SK-N-SH treated with all-trans-retinoic acid at 6 μM for 48 hours (cell line): ENCODE data around the gene MCTP2.

Source experiments
- ATAC-seq: fragments of 200-7000 bp; cut with Tn5 transposase; 3 replicates; pipeline ENCODE4 v1.9.1; 2020; ENCODE audit warnings: mild to moderate bottlenecking, moderate library complexity
- ARNTL ChIP-seq: fragments of 450-650 bp; formaldehyde crosslinking; IDR thresholded peaks from 2 replicates; pipeline ENCODE4 v1.5.0; 2020; ENCODE audit warnings: low read depth, mild to moderate bottlenecking, moderate library complexity, borderline replicate concordance
- BACH2 ChIP-seq: fragments of 250-450 bp; sonication (Bioruptor Pico); IDR thresholded peaks from 2 replicates; pipeline ENCODE4 v1.9.0; 2021; ENCODE audit warnings: mild to moderate bottlenecking, borderline replicate concordance
- CREB5 ChIP-seq: fragments of 250-450 bp; sonication (Bioruptor Pico); IDR thresholded peaks from 2 replicates; pipeline ENCODE4 v1.5.1; 2020; ENCODE audit warnings: low read depth, mild to moderate bottlenecking, moderate library complexity
- CSDC2 ChIP-seq: fragments of 250-450 bp; sonication (Bioruptor Pico); IDR thresholded peaks from 2 replicates; pipeline ENCODE4 v1.5.0; 2020; ENCODE audit warnings: mild to moderate bottlenecking, moderate library complexity
- CSRNP3 ChIP-seq: fragments of 250-450 bp; sonication (Bioruptor Pico); IDR thresholded peaks from 2 replicates; pipeline ENCODE4 v1.5.1; 2021; ENCODE audit warnings: mild to moderate bottlenecking, moderate library complexity
- ESRRG ChIP-seq: fragments of 250-450 bp; sonication (Bioruptor Pico); IDR thresholded peaks from 2 replicates; pipeline ENCODE4 v1.6.1; 2021; ENCODE audit warnings: mild to moderate bottlenecking
- GLIS3 ChIP-seq: fragments of 250-450 bp; sonication (Bioruptor Pico); IDR thresholded peaks from 2 replicates; pipeline ENCODE4 v1.5.0; 2020; ENCODE audit warnings: mild to moderate bottlenecking, moderate library complexity
- ISL1 ChIP-seq: fragments of 250-450 bp; sonication (Bioruptor Pico); IDR thresholded peaks from 2 replicates; pipeline ENCODE4 v2.1.2; 2022; ENCODE audit warnings: mild to moderate bottlenecking, moderate library complexity
- OSR1 ChIP-seq: fragments of 250-450 bp; sonication (Bioruptor Pico); IDR thresholded peaks from 2 replicates; pipeline ENCODE4 v1.8.0; 2022; ENCODE audit warnings: moderate library complexity, mild to moderate bottlenecking, inconsistent platforms
- POU6F1 ChIP-seq: fragments of 250-450 bp; sonication (Bioruptor Pico); IDR thresholded peaks from 2 replicates; pipeline ENCODE4 v1.8.0; 2021; ENCODE audit warnings: low read depth, mild to moderate bottlenecking, moderate library complexity, borderline replicate concordance
- PPARA ChIP-seq: fragments of 250-450 bp; sonication (Bioruptor Pico); IDR thresholded peaks from 2 replicates; pipeline ENCODE4 v1.5.0; 2020; ENCODE audit warnings: mild to moderate bottlenecking, borderline replicate concordance
- RARB ChIP-seq: fragments of 250-450 bp; sonication (Bioruptor Pico); IDR thresholded peaks from 2 replicates; pipeline ENCODE4 v1.8.0; 2021; ENCODE audit warnings: mild to moderate bottlenecking, moderate library complexity
- SNAI2 ChIP-seq: fragments of 250-450 bp; sonication (Bioruptor Pico); IDR thresholded peaks from 2 replicates; pipeline ENCODE4 v1.5.0; 2020; ENCODE audit warnings: mild to moderate bottlenecking, moderate library complexity
- TCF4 ChIP-seq: fragments of 250-450 bp; sonication (Bioruptor Pico); IDR thresholded peaks from 2 replicates; pipeline ENCODE4 v1.8.0; 2021; ENCODE audit warnings: mild to moderate bottlenecking, moderate library complexity, borderline replicate concordance
- TOX ChIP-seq: fragments of 250-450 bp; sonication (Bioruptor Pico); IDR thresholded peaks from 2 replicates; pipeline ENCODE4 v1.8.0; 2021; ENCODE audit warnings: mild to moderate bottlenecking, moderate library complexity, borderline replicate concordance
- TSHZ2 ChIP-seq: fragments of 250-450 bp; sonication (Bioruptor Pico); IDR thresholded peaks from 2 replicates; pipeline ENCODE4 v1.5.0; 2020; ENCODE audit warnings: mild to moderate bottlenecking, moderate library complexity
- ZC3H10 ChIP-seq: fragments of 250-450 bp; sonication (Bioruptor Pico); IDR thresholded peaks from 2 replicates; pipeline ENCODE4 v1.5.1; 2021; ENCODE audit warnings: mild to moderate bottlenecking, moderate library complexity
- ZFP3 ChIP-seq: fragments of 250-450 bp; sonication (Bioruptor Pico); IDR thresholded peaks from 2 replicates; pipeline ENCODE4 v1.5.0; 2020; ENCODE audit warnings: mild to moderate bottlenecking, moderate library complexity
- ZFP30 ChIP-seq: fragments of 450-650 bp; formaldehyde crosslinking; IDR thresholded peaks from 2 replicates; pipeline ENCODE4 v1.5.0; 2022; ENCODE audit warnings: mild to moderate bottlenecking, moderate library complexity
- ZNF565 ChIP-seq: fragments of 450-650 bp; formaldehyde crosslinking; conservative IDR thresholded peaks from 2 replicates; pipeline ENCODE4 v1.5.0; 2020; ENCODE audit warnings: low read depth, mild to moderate bottlenecking, moderate library complexity
- ZNF70 ChIP-seq: fragments of 450-650 bp; formaldehyde crosslinking; IDR thresholded peaks from 2 replicates; pipeline ENCODE4 v1.5.0; 2020; ENCODE audit warnings: mild to moderate bottlenecking, moderate library complexity
- ZNF8 ChIP-seq: fragments of 450-650 bp; formaldehyde crosslinking; IDR thresholded peaks from 2 replicates; pipeline ENCODE4 v1.5.0; 2020; ENCODE audit warnings: mild to moderate bottlenecking, moderate library complexity

MCTP2 gene

GRCh38 chr15:94231723-94232468 is 535 bp downstream of the MCTP2 start:
- ATAC-seq: no peak
- TF ChIP-seq SNAI2 (CRISPR knock-in tag): no peak
- no peak for TF ChIP-seq POU6F1
- no peak for TF ChIP-seq ARNTL (CRISPR knock-in tag)
- no peak for TF ChIP-seq ZC3H10 (CRISPR knock-in tag)
- TF ChIP-seq CREB5 (CRISPR knock-in tag): no peak
- TF ChIP-seq BACH2 (CRISPR knock-in tag): no peak
- TF ChIP-seq ZFP30 (CRISPR knock-in tag): no peak

GRCh38 chr15:94233441-94233840 is 2.1 kb downstream of the MCTP2 start:
- no peak for ATAC-seq
- TF ChIP-seq ZNF8 (CRISPR knock-in tag) (no peak), CREB5 (CRISPR knock-in tag) (no peak), TSHZ2 (CRISPR knock-in tag) (no peak), CSRNP3 (no peak), ESRRG (CRISPR knock-in tag) (no peak), ZFP3 (CRISPR knock-in tag) (no peak), BACH2 (CRISPR knock-in tag) (no peak), POU6F1 (no peak), PPARA (no peak), RARB (CRISPR knock-in tag) (no peak), ARNTL (CRISPR knock-in tag) (no peak), OSR1 (CRISPR knock-in tag) (no peak)
- TF ChIP-seq, all 23 proteins: peak for 0

GRCh38 chr15:94234300-94234699 is 2.9 kb downstream of the MCTP2 start:
- ATAC-seq: no peak
- TF ChIP-seq ZFP3 (CRISPR knock-in tag) (no peak), CSRNP3 (no peak), ZNF565 (no peak), ISL1 (CRISPR knock-in tag) (no peak), ZNF8 (CRISPR knock-in tag) (no peak), GLIS3 (CRISPR knock-in tag) (no peak), TOX (CRISPR knock-in tag) (no peak), PPARA (no peak), TCF4 (CRISPR knock-in tag) (no peak), RARB (CRISPR knock-in tag) (no peak), ARNTL (CRISPR knock-in tag) (no peak), TSHZ2 (CRISPR knock-in tag) (no peak), OSR1 (CRISPR knock-in tag) (no peak), ESRRG (CRISPR knock-in tag) (no peak), ZNF70 (no peak), CSDC2 (CRISPR knock-in tag) (no peak), ZFP30 (CRISPR knock-in tag) (no peak)
